ENCODE results near the gene RAD51B.

The RAD51B gene

DNA sequence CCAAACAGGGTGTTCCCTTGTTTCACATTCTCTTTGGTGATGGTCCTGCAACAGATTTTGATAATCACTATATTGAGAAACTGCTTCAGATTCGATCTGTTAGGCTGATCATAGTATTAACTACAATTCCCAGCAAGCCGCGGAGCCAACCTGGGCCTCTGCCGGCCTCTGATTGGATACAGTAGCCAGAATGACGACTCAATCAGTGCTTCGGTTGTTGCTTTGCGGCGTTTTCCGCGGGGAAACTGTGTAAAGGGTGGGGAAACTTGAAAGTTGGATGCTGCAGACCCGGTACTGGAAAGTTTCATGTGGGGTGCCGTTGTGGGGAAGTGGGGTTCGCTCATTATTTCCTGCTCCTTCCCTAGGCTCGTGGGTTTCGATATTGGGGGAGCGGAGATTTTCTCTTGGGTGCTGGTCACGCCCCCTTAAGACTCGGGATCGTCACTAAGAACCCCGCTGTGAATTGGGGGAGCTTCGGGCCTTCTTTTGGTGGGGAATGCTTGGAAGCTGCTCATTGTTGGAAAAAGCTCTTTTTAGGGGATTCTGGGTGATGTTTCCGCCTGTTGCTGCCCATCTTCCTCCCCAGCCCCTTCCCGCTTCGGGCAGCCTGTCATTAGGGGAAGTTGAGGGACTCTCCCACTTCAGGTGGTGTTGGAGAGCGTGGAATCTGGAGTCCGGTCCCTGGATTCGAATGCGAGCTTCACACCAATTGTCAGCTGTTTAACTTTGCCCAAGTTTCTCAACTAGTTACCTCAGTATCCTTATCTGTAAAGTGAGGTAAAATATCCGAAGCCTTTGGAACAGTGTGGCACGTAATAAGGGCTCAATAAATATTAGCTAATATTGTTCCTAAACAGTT lies at the start of gene RAD51B:
TSS of gene RAD51B (plus strand) at position 217 of the 859 bp plus-strand sequence.
- TF ChIP-seq, protein P1, sequence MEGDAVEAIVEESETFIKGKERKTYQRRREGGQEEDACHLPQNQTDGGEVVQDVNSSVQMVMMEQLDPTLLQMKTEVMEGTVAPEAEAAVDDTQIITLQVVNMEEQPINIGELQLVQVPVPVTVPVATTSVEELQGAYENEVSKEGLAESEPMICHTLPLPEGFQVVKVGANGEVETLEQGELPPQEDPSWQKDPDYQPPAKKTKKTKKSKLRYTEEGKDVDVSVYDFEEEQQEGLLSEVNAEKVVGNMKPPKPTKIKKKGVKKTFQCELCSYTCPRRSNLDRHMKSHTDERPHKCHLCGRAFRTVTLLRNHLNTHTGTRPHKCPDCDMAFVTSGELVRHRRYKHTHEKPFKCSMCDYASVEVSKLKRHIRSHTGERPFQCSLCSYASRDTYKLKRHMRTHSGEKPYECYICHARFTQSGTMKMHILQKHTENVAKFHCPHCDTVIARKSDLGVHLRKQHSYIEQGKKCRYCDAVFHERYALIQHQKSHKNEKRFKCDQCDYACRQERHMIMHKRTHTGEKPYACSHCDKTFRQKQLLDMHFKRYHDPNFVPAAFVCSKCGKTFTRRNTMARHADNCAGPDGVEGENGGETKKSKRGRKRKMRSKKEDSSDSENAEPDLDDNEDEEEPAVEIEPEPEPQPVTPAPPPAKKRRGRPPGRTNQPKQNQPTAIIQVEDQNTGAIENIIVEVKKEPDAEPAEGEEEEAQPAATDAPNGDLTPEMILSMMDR (IDR thresholded peaks at IDR 0.05; ENCODE audit: low read depth, low read length): no peak
- DNase-seq (ENCODE audit: low read depth, low spot score): peak; percentile 86
- in situ Hi-C loops (cut with HindIII; ENCODE audit: low sequenced_read_pairs): no loop called here
- peak within 1 kb of the TSS; percentile 99 for H3K4me3 ChIP-seq (ENCODE audit: low read depth, low read length)

DNA sequence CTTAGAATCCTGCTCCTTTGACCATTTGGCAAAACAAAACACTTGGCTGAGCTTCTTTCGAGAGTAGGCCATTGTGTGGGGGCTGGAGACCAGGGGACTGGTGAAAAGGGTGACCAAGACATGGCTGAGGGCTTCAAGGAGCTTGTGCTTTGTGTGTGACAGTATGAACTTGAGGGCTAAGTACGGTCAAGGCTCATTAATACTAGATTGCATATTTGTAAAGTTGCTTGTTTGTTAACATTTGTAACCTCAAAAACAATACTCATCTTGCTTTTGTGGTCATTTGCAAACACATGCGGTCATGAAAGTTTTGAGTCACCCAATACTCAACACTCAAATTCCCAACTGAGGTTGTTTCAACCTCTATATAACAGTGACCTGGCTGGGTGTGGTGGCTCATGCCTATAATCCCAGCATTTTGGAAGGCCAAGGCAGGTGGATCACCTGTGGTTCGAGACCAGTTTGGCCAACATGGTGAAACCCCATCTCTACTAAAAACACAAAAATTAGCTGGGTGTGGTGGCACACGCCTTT lies 45.7 kb upstream of the RAD51B start:
- DNase-seq (ENCODE audit: low read depth, low spot score): no peak
- in situ Hi-C loops (cut with HindIII; ENCODE audit: low sequenced_read_pairs): no loop called here
- TF ChIP-seq, protein P1 (IDR thresholded peaks at IDR 0.05; ENCODE audit: low read depth, low read length): no peak
- no peak overlapping the region for H3K4me3 ChIP-seq (ENCODE audit: low read depth, low read length)

DNA sequence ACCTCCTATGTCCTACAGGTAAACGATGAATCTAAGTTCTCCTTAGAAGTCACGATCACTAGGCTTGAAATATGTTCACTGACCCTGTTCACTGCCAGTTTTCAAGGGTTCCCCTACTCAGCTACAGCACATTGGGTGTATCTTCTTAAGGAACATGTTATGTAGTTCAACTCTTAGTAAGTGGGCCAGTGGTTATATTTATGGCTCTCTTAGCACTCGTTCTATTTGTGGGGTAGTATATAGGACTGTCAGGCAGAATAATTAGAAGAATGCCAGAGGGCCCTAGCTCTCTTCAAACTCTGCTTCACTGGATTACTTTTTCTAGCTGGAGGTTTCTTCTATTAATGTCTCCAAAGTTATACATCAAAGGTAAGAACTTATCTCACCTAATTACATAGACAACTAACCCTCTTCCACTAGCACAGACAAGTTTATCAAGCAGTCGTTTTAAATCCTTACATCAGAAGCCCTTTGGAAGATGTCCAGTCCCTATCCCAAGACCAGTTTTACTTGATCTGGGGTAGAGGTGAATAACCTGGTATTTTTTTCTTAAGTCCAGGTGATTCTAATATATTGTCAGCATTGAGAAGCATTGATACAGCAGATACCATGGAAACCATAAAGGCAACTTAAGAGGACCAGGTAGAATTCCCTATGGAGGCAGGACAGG lies 42.8 kb upstream of the RAD51B start:
- no peak overlapping the region for H3K4me3 ChIP-seq (ENCODE audit: low read depth, low read length)
- in situ Hi-C loops (cut with HindIII; ENCODE audit: low sequenced_read_pairs): no loop called here
- TF ChIP-seq, protein P1 (IDR thresholded peaks at IDR 0.05; ENCODE audit: low read depth, low read length): no peak
- no peak for DNase-seq (ENCODE audit: low read depth, low spot score)

DNA sequence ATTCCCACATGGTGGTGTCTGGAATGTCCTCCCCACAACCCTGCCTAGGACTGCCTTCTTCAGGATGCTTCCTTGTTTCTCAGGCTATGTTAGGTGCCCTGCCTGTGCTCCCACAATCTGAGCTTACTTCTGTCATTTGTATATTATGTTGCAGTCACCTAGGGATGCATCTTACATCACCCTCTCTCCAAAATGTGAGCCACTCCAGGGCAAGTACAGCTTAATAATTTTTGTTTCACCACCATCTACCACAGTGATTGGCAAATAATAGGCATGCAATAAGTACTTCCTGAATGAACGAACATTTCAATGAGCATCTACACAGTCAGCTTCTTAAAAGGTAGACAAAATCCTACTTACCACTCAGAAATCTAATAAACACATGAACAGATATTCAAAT lies 40.8 kb upstream of the RAD51B start:
- no peak overlapping the region for H3K4me3 ChIP-seq (ENCODE audit: low read depth, low read length)
- in situ Hi-C loops (cut with HindIII; ENCODE audit: low sequenced_read_pairs): no loop called here
- DNase-seq (ENCODE audit: low read depth, low spot score): no peak
- TF ChIP-seq, protein P1 (IDR thresholded peaks at IDR 0.05; ENCODE audit: low read depth, low read length): no peak

DNA sequence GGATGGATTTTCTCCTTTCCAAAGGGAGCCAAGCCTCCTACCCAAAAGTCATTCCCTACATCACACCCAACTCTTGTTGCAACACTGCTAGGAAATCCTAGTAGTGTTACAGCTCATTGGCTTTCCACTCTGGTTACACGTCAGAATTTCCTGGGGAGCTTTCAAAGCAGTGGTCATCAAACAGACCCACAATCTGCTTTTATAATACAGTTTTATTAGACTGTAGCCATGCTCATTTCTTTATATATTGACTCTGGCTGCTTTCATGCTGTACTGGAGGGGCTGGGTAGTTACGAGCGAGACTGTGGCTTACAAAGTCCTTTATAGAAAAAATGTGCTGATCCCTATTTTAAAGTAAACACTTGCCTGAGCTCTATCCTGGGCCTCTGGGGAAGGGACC lies 37.5 kb upstream of the RAD51B start:
- no peak overlapping the region for H3K4me3 ChIP-seq (ENCODE audit: low read depth, low read length)
- no peak for DNase-seq (ENCODE audit: low read depth, low spot score)
- in situ Hi-C loops (cut with HindIII; ENCODE audit: low sequenced_read_pairs): no loop called here
- TF ChIP-seq, protein P1 (IDR thresholded peaks at IDR 0.05; ENCODE audit: low read depth, low read length): no peak

DNA sequence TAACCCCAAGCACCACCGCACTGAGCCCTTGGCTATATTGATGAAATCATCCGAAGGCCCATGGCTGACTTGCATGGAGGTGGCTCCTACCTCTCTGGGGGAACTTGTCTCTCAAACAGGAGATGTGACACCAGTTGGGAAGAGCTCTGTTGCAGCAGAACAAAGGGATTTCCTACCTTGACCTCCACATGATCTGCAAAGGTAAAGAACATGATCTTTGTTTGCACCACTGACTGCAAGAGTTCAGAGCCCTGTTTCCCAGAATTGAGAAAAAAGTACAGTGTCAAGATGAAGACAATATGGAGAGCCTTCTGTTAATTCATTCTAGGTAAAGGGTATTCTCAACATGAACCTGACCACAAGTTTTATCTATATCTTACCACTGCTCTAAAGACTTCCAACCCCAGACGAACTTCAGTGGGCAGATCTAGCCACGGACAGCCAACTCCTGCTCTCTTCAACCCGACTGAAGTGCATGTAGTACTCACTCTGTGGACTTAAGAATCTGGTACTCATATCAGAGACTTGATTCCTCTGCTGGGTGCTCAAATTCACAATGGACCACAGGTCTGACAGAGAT lies 35.2 kb upstream of the RAD51B start:
- no peak overlapping the region for H3K4me3 ChIP-seq (ENCODE audit: low read depth, low read length)
- in situ Hi-C loops (cut with HindIII; ENCODE audit: low sequenced_read_pairs): no loop called here
- TF ChIP-seq, protein P1 (IDR thresholded peaks at IDR 0.05; ENCODE audit: low read depth, low read length): no peak
- DNase-seq (ENCODE audit: low read depth, low spot score): no peak
